ENCODE measurements around the gene PAM. TPM values are rescaled to one million over a fixed set of nuclear protein-coding genes. Genes with fewer than 3 reads are reported as not detected.
A peak's percentile ranks its signal among the peaks of the same experiment; 100 is the strongest.

Gene PAM
- total RNA-seq, 1 experiment from 2014 or later = 257 TPM

GRCh38 chr5:102781359-102781758 is 26.3 kb downstream of the PAM start:
- POLR2A ChIA-PET = no interaction called here
- CTCF ChIA-PET = interaction anchor here (1.4 to 1.6 kb wide), 4 partner anchors 10 to 250 kb away, joined by 3 to 8 read pairs (median 6); no protein-coding TSS in a partner anchor
- Histone ChIP-seq H3K4me3 (replicated peaks in 1 of 2; ENCODE audit: low read depth in 1 of 2, low read length in 2 of 2) (no peak overlapping the region), H3K9me3 (ENCODE audit: control insufficient read depth in 1 of 2, insufficient read depth in 1 of 2, low read depth in 1 of 2, low read length in 2 of 2) (no peaks in the 10 kb centered on the region), H3K79me2 (ENCODE audit: insufficient read depth, low read length) (peaks cover 75% of the 10 kb centered on the region), H3K27me3 (ENCODE audit: insufficient read depth, low read length) (no peaks in the 10 kb centered on the region), H2AFZ (ENCODE audit: low read depth, low read length, poor library complexity, severe bottlenecking) (no peak overlapping the region), H4K20me1 (ENCODE audit: insufficient read depth) (no peaks in the 10 kb centered on the region), H3K36me3 (ENCODE audit: control insufficient read depth in 1 of 2, insufficient read depth in 2 of 2, low read length in 2 of 2) (no peaks in the 10 kb centered on the region), H3K9ac (ENCODE audit: low read length) (no peak overlapping the region), H3K4me2 (ENCODE audit: low read length) (0 out of 2 replicates have a peak overlapping the region, but pooled peaks have one; percentile 19), H3K27ac (ENCODE audit: low read depth, low read length) (peak overlapping the region; percentile 50; the same call in 1 of the 2 replicates), H3K9me2 (ENCODE audit: insufficient read depth) (no peaks in the 10 kb centered on the region), H3K4me1 (ENCODE audit: control insufficient read depth in 1 of 2, insufficient read depth in 2 of 2, low read length in 2 of 2) (peaks cover 39 to 43% of the 10 kb centered on the region in 2 experiments)
- no TSS peak for BruUV-seq (replicated peaks)
- TF ChIP-seq, protein P1, sequence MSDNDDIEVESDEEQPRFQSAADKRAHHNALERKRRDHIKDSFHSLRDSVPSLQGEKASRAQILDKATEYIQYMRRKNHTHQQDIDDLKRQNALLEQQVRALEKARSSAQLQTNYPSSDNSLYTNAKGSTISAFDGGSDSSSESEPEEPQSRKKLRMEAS (IDR thresholded peaks at IDR 0.05) = no peak
- TF ChIP-seq CBX3 (IDR thresholded peaks at IDR 0.05; ENCODE audit: low read depth) = no peak
- TF ChIP-seq, protein P2, sequence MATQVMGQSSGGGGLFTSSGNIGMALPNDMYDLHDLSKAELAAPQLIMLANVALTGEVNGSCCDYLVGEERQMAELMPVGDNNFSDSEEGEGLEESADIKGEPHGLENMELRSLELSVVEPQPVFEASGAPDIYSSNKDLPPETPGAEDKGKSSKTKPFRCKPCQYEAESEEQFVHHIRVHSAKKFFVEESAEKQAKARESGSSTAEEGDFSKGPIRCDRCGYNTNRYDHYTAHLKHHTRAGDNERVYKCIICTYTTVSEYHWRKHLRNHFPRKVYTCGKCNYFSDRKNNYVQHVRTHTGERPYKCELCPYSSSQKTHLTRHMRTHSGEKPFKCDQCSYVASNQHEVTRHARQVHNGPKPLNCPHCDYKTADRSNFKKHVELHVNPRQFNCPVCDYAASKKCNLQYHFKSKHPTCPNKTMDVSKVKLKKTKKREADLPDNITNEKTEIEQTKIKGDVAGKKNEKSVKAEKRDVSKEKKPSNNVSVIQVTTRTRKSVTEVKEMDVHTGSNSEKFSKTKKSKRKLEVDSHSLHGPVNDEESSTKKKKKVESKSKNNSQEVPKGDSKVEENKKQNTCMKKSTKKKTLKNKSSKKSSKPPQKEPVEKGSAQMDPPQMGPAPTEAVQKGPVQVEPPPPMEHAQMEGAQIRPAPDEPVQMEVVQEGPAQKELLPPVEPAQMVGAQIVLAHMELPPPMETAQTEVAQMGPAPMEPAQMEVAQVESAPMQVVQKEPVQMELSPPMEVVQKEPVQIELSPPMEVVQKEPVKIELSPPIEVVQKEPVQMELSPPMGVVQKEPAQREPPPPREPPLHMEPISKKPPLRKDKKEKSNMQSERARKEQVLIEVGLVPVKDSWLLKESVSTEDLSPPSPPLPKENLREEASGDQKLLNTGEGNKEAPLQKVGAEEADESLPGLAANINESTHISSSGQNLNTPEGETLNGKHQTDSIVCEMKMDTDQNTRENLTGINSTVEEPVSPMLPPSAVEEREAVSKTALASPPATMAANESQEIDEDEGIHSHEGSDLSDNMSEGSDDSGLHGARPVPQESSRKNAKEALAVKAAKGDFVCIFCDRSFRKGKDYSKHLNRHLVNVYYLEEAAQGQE (IDR thresholded peaks at IDR 0.05; ENCODE audit: low read depth) = no peak
- no peak for TF ChIP-seq FOSL1 (IDR thresholded peaks at IDR 0.05; ENCODE audit: low read depth)
- no peak for TF ChIP-seq JUND (IDR thresholded peaks at IDR 0.05)
- no peak for TF ChIP-seq ELF1 (IDR thresholded peaks at IDR 0.05; ENCODE audit: borderline replicate concordance, low read depth)
- TF ChIP-seq ZNF274 (IDR thresholded peaks at IDR 0.05; ENCODE audit: low read depth, low read length) = no peak
- TF ChIP-seq SIN3A (IDR thresholded peaks at IDR 0.05; ENCODE audit: low read depth) = no peak
- no peak for TF ChIP-seq POLR2AphosphoS5 (IDR thresholded peaks at IDR 0.05; ENCODE audit: low read depth, low read length)
- TF ChIP-seq CTCF (IDR thresholded peaks at IDR 0.05 in 2 of 3, conservative IDR thresholded peaks at IDR 0.05 in 1 of 3; ENCODE audit: borderline replicate concordance in 1 of 3, insufficient read depth in 1 of 3, low read depth in 2 of 3, low read length in 2 of 3) = no peak
- TF ChIP-seq ZFX (IDR thresholded peaks at IDR 0.05) = no peak
- no peak for TF ChIP-seq ZBTB33 (IDR thresholded peaks at IDR 0.05; ENCODE audit: extremely low read depth, insufficient replicate concordance, low read length)
- no peak for TF ChIP-seq EZH2phosphoT487 (IDR thresholded peaks at IDR 0.05; ENCODE audit: borderline replicate concordance)
- no peak for TF ChIP-seq SRF (IDR thresholded peaks at IDR 0.05; ENCODE audit: low read depth)
- no peak for TF ChIP-seq TCF7L2 (IDR thresholded peaks at IDR 0.05; ENCODE audit: borderline replicate concordance, extremely low read depth, insufficient read depth, insufficient read length)
- ATAC-seq (no peak), DNase-seq (ENCODE audit: low read depth, low spot score) (no peak)
- intact Hi-C loops (cut with micrococcal nuclease) = loop anchor here (2.0 to 5.0 kb wide), 2 partner anchors 76 to 189 kb away; no protein-coding TSS in a partner anchor
- RAD21 ChIA-PET (ENCODE audit: low non-redundant PET in 1 of 2, low total read pairs in 2 of 2, uncharacterized antibody in 2 of 2, unreplicated experiment in 2 of 2) = interaction anchor here in 1 of 2 experiments (0.7 kb wide), 1 partner anchor 672 kb away, joined by 4 read pairs; no protein-coding TSS in a partner anchor
